ENCODE results near the gene AP1G2. TPM values are rescaled to one million over a fixed set of nuclear protein-coding genes. Genes with fewer than 3 reads are reported as not detected.

Gene AP1G2
- total and polyA plus RNA-seq, 4 donors, result 12.4 to 26.6 (median 17.3) TPM

DNA sequence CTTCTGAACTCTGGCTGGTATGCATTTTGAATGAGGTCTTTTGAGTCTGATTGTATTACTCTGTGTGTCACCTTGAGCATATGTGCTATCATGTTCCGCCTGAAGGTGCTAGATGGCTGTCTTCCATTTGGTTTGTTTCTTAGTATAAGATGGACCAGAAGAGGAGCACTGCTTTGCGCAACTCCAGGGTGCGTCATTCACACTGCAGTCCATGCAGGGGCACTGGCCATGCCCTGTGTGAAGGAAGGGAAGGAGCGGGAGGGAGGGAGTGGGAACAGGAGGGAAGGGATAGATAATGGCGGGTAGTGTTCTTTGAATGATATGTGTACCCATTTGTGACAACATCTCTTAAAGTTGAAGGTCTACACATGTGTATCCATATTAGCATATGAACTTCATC lies 24.2 kb downstream of the AP1G2 start:
- TF ChIP-seq HNF4A (conservative IDR thresholded peaks at IDR 0.05) (no peak), JUND (IDR thresholded peaks at IDR 0.05) (no peak), EGR1 (IDR thresholded peaks at IDR 0.05; ENCODE audit: low read depth in 2 of 2) (no peak), YY1 (IDR thresholded peaks at IDR 0.05) (no peak)
- TF ChIP-seq, protein P1, sequence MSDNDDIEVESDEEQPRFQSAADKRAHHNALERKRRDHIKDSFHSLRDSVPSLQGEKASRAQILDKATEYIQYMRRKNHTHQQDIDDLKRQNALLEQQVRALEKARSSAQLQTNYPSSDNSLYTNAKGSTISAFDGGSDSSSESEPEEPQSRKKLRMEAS (IDR thresholded peaks at IDR 0.05), result no peak
- TF ChIP-seq, protein P2, sequence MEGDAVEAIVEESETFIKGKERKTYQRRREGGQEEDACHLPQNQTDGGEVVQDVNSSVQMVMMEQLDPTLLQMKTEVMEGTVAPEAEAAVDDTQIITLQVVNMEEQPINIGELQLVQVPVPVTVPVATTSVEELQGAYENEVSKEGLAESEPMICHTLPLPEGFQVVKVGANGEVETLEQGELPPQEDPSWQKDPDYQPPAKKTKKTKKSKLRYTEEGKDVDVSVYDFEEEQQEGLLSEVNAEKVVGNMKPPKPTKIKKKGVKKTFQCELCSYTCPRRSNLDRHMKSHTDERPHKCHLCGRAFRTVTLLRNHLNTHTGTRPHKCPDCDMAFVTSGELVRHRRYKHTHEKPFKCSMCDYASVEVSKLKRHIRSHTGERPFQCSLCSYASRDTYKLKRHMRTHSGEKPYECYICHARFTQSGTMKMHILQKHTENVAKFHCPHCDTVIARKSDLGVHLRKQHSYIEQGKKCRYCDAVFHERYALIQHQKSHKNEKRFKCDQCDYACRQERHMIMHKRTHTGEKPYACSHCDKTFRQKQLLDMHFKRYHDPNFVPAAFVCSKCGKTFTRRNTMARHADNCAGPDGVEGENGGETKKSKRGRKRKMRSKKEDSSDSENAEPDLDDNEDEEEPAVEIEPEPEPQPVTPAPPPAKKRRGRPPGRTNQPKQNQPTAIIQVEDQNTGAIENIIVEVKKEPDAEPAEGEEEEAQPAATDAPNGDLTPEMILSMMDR (IDR thresholded peaks at IDR 0.05; ENCODE audit: low read depth, low read length, missing input control), result no peak
- H3K4me3 ChIP-seq (ENCODE audit: low read depth in 1 of 3, low read length in 3 of 3), result no peak overlapping the region
- H3K36me3 ChIP-seq (ENCODE audit: control insufficient read depth in 4 of 4, insufficient read depth in 3 of 4, low read depth in 1 of 4, low read length in 3 of 4), result no peaks in the 10 kb centered on the region
- no peaks in the 10 kb centered on the region for H3K4me1 ChIP-seq (ENCODE audit: control insufficient read depth in 4 of 4, insufficient read depth in 4 of 4, low read length in 3 of 4)
- H3K9me3 ChIP-seq (ENCODE audit: control insufficient read depth in 4 of 4, low read length in 3 of 4), result no peaks in the 10 kb centered on the region
- DNase-seq (ENCODE audit: low spot score), result no peak
- H3K9ac ChIP-seq (ENCODE audit: low read depth in 1 of 2, low read length in 2 of 2), result no peak overlapping the region
- no peak overlapping the region for H3K27ac ChIP-seq (ENCODE audit: low read depth in 1 of 2, low read length in 2 of 2)
- WGBS, result 96% methylated on average over 5 of the region's 5 CpGs
- no peaks in the 10 kb centered on the region for H3K27me3 ChIP-seq (ENCODE audit: control insufficient read depth in 4 of 4, insufficient read depth in 4 of 4, low read length in 3 of 4)

DNA sequence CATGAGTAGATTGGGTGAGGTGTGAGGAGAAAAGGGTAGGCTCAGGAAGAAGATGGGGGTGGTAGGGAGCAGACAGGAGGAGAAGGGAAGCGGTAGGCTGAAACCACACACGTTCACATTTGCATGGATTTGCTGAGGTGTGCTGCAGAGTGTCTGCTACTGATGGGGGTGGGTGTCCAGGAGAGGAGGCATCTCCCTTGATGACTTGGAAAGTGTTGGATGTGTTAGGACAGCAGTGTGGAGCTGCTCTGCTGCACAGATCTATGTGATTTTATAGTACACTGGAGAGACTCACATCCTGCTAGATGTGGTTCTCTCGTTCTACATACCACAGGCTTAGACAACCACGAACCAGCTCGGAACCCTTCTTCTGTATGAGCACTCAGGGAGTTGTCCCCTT lies 25.3 kb downstream of the AP1G2 start:
- no peak overlapping the region for H3K9ac ChIP-seq (ENCODE audit: low read depth in 1 of 2, low read length in 2 of 2)
- no peaks in the 10 kb centered on the region for H3K9me3 ChIP-seq (ENCODE audit: control insufficient read depth in 4 of 4, low read length in 3 of 4)
- H3K36me3 ChIP-seq (ENCODE audit: control insufficient read depth in 4 of 4, insufficient read depth in 3 of 4, low read depth in 1 of 4, low read length in 3 of 4), result no peaks in the 10 kb centered on the region
- WGBS, result 92% methylated on average over 5 of the region's 5 CpGs
- H3K4me3 ChIP-seq (ENCODE audit: low read depth in 1 of 3, low read length in 3 of 3), result no peak overlapping the region
- no peaks in the 10 kb centered on the region for H3K27me3 ChIP-seq (ENCODE audit: control insufficient read depth in 4 of 4, insufficient read depth in 4 of 4, low read length in 3 of 4)
- DNase-seq (ENCODE audit: low spot score), result no peak
- TF ChIP-seq, protein P1 (IDR thresholded peaks at IDR 0.05), result no peak
- TF ChIP-seq, protein P2 (IDR thresholded peaks at IDR 0.05; ENCODE audit: low read depth, low read length, missing input control), result no peak
- no peak for TF ChIP-seq TAF1 (conservative IDR thresholded peaks at IDR 0.05)
- no peak for TF ChIP-seq FOXA2 (IDR thresholded peaks at IDR 0.05)
- TF ChIP-seq EGR1 (IDR thresholded peaks at IDR 0.05; ENCODE audit: low read depth in 2 of 2), result no peak
- TF ChIP-seq, protein P3, sequence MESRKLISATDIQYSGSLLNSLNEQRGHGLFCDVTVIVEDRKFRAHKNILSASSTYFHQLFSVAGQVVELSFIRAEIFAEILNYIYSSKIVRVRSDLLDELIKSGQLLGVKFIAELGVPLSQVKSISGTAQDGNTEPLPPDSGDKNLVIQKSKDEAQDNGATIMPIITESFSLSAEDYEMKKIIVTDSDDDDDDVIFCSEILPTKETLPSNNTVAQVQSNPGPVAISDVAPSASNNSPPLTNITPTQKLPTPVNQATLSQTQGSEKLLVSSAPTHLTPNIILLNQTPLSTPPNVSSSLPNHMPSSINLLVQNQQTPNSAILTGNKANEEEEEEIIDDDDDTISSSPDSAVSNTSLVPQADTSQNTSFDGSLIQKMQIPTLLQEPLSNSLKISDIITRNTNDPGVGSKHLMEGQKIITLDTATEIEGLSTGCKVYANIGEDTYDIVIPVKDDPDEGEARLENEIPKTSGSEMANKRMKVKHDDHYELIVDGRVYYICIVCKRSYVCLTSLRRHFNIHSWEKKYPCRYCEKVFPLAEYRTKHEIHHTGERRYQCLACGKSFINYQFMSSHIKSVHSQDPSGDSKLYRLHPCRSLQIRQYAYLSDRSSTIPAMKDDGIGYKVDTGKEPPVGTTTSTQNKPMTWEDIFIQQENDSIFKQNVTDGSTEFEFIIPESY (IDR thresholded peaks at IDR 0.05), result no peak
- no peak for TF ChIP-seq YY1 (IDR thresholded peaks at IDR 0.05)
- TF ChIP-seq, protein P4, sequence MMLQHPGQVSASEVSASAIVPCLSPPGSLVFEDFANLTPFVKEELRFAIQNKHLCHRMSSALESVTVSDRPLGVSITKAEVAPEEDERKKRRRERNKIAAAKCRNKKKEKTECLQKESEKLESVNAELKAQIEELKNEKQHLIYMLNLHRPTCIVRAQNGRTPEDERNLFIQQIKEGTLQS (IDR thresholded peaks at IDR 0.05), result no peak
- TF ChIP-seq RAD21 (IDR thresholded peaks at IDR 0.05), result no peak
- no peak for TF ChIP-seq JUND (IDR thresholded peaks at IDR 0.05)
- no peak for TF ChIP-seq SP1 (IDR thresholded peaks at IDR 0.05)
- TF ChIP-seq NR2F2 (IDR thresholded peaks at IDR 0.05), result no peak
- TF ChIP-seq HNF4A (conservative IDR thresholded peaks at IDR 0.05), result no peak
- TF ChIP-seq, protein P5, sequence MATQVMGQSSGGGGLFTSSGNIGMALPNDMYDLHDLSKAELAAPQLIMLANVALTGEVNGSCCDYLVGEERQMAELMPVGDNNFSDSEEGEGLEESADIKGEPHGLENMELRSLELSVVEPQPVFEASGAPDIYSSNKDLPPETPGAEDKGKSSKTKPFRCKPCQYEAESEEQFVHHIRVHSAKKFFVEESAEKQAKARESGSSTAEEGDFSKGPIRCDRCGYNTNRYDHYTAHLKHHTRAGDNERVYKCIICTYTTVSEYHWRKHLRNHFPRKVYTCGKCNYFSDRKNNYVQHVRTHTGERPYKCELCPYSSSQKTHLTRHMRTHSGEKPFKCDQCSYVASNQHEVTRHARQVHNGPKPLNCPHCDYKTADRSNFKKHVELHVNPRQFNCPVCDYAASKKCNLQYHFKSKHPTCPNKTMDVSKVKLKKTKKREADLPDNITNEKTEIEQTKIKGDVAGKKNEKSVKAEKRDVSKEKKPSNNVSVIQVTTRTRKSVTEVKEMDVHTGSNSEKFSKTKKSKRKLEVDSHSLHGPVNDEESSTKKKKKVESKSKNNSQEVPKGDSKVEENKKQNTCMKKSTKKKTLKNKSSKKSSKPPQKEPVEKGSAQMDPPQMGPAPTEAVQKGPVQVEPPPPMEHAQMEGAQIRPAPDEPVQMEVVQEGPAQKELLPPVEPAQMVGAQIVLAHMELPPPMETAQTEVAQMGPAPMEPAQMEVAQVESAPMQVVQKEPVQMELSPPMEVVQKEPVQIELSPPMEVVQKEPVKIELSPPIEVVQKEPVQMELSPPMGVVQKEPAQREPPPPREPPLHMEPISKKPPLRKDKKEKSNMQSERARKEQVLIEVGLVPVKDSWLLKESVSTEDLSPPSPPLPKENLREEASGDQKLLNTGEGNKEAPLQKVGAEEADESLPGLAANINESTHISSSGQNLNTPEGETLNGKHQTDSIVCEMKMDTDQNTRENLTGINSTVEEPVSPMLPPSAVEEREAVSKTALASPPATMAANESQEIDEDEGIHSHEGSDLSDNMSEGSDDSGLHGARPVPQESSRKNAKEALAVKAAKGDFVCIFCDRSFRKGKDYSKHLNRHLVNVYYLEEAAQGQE (IDR thresholded peaks at IDR 0.05), result no peak
- TF ChIP-seq HNF4G (IDR thresholded peaks at IDR 0.05), result no peak
- no peak for TF ChIP-seq RXRA (IDR thresholded peaks at IDR 0.05)
- H3K4me1 ChIP-seq (ENCODE audit: control insufficient read depth in 4 of 4, insufficient read depth in 4 of 4, low read length in 3 of 4), result no peaks in the 10 kb centered on the region
- no peak overlapping the region for H3K27ac ChIP-seq (ENCODE audit: low read depth in 1 of 2, low read length in 2 of 2)
